Lower lobe of right lung (tissue), 2 donors: Measurements from ENCODE around the gene CCK. TPM values are rescaled to one million over a fixed set of nuclear protein-coding genes. Genes with fewer than 3 reads are reported as not detected.

Experiments used
- ATAC-seq, 2 donors: fragments of 200-7000 bp; cut with Tn5 transposase; one replicate each; pipeline ENCODE4 v1.9.1; 2020 to 2022; ENCODE audit warnings: mild to moderate bottlenecking in 2 of 2, moderate library complexity in 2 of 2
- DNase-seq: peaks from one replicate; pipeline ENCODE4 v3.0.0-alpha.2; 2020
- H3K27ac ChIP-seq: fragments of 200-600 bp; one replicate; pipeline ENCODE4 v1.8.0; 2022
- H3K27me3 ChIP-seq: fragments of 200-600 bp; one replicate; pipeline ENCODE4 v1.8.0; 2022; ENCODE audit warnings: low read depth
- H3K36me3 ChIP-seq: fragments of 200-600 bp; one replicate; pipeline ENCODE4 v1.8.0; 2022; ENCODE audit warnings: mild to moderate bottlenecking
- H3K4me1 ChIP-seq: fragments of 200-600 bp; one replicate; pipeline ENCODE4 v1.8.0; 2022
- H3K4me3 ChIP-seq: fragments of 200-600 bp; one replicate; pipeline ENCODE4 v1.8.0; 2022; ENCODE audit warnings: mild to moderate bottlenecking
- H3K9me3 ChIP-seq: fragments of 200-600 bp; one replicate; pipeline ENCODE4 v1.8.0; 2022
- intact Hi-C: fragments of 100-400 bp; cut with DNase I; formaldehyde crosslinking; loops from one replicate; pipeline ENCODE4 v1.11.0; 2022
- total RNA-seq: library from RNA; stranded (reverse); fragmentation: NEBNext Ultra II Directional; extraction: Animal tissue kit (Norgen Biotek cat#: 25700); gene quantifications from one replicate; pipeline ENCODE4 v1.2.1, GENCODE V29; 2021
- TF ChIP-seq, protein P1 (sequence below): fragments of 200-600 bp; IDR thresholded peaks from one replicate; pipeline ENCODE4 v1.8.0; 2022; ENCODE audit warnings: antibody characterized with exemption, mild to moderate bottlenecking
- donor health status: DM: no; HTN: yes; CAD: no; lungs with severe emphysema.

CCK gene
- total RNA-seq, 1 donor from 2014 or later = not detected

DNA sequence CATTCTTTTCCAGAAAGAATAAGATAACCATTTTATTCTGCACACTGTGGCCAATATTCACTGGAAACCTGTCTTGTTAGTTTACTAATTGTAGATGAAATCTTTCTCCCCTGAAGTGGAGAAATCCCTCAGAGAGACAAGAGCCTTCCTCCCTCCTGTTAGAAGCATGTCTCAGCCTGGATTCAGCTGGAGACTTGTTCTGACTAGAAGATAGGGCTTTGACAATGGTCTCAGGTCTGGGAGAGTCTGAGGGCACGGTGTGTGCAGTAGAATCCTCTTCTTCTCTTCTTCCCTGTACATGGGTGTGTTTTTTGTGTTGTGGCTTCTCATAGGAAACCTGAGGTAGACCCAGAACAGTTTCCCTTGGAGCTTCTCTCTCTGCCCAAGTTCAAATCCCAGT lies 19.9 kb downstream of the CCK start:
- Histone ChIP-seq H3K36me3 (no peaks in the 10 kb centered on the region), H3K9me3 (no peaks in the 10 kb centered on the region), H3K4me3 (no peak overlapping the region), H3K27ac (no peak overlapping the region), H3K27me3 (peaks cover 6% of the 10 kb centered on the region), H3K4me1 (no peaks in the 10 kb centered on the region)
- intact Hi-C loops = loop anchor here (5.0 kb wide), 1 partner anchor 196 kb away; no protein-coding TSS in a partner anchor
- no peak for DNase-seq
- ATAC-seq = no peak
- TF ChIP-seq, protein P1, sequence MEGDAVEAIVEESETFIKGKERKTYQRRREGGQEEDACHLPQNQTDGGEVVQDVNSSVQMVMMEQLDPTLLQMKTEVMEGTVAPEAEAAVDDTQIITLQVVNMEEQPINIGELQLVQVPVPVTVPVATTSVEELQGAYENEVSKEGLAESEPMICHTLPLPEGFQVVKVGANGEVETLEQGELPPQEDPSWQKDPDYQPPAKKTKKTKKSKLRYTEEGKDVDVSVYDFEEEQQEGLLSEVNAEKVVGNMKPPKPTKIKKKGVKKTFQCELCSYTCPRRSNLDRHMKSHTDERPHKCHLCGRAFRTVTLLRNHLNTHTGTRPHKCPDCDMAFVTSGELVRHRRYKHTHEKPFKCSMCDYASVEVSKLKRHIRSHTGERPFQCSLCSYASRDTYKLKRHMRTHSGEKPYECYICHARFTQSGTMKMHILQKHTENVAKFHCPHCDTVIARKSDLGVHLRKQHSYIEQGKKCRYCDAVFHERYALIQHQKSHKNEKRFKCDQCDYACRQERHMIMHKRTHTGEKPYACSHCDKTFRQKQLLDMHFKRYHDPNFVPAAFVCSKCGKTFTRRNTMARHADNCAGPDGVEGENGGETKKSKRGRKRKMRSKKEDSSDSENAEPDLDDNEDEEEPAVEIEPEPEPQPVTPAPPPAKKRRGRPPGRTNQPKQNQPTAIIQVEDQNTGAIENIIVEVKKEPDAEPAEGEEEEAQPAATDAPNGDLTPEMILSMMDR = no peak

DNA sequence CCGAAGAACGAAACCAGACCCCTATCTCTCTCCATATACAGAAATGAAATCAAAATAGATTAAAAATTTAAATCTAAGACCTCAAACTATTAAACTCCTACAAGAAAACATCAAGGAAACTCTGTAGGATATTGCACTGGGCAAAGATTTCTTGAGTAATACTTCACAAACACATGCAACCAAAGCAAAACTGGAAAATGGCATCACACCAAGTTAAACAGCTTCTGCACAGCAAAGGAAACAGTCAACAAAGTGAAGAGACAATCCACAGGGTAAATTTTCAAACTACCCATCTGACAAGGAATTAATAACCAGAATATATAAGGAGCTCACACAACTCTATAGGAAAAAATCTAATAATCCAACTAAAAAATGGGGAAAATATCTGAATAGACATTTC lies 29.4 kb downstream of the CCK start:
- Histone ChIP-seq H3K9me3 (peaks cover 7% of the 10 kb centered on the region), H3K27me3 (no peaks in the 10 kb centered on the region), H3K36me3 (no peaks in the 10 kb centered on the region), H3K27ac (no peak overlapping the region), H3K4me3 (no peak overlapping the region), H3K4me1 (no peaks in the 10 kb centered on the region)
- DNase-seq = no peak
- intact Hi-C loops = no loop called here
- no peak for ATAC-seq
- TF ChIP-seq, protein P1 = no peak

DNA sequence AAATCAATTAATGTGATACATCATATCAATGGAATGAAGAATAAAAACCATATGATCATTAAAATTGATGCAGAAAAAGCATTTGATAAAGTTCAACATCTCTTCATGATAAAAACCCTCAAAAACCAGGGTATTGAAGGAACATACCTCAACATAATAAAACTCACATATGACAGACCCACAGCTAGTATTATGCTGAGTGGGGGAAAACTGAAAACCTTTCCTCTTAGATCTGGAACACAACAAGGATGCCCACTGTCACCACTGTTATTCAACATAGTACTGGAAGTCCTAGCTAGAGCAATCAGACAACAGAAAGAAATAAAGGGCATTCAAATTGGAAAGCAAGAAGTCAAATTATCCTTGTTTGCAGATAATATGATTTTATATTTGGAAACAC lies 30.5 kb downstream of the CCK start:
- Histone ChIP-seq H3K27ac (no peak overlapping the region), H3K27me3 (no peaks in the 10 kb centered on the region), H3K9me3 (peaks cover 7% of the 10 kb centered on the region), H3K36me3 (no peaks in the 10 kb centered on the region), H3K4me3 (no peak overlapping the region), H3K4me1 (no peaks in the 10 kb centered on the region)
- intact Hi-C loops = no loop called here
- ATAC-seq (no peak), DNase-seq (no peak)
- TF ChIP-seq, protein P1 = no peak

DNA sequence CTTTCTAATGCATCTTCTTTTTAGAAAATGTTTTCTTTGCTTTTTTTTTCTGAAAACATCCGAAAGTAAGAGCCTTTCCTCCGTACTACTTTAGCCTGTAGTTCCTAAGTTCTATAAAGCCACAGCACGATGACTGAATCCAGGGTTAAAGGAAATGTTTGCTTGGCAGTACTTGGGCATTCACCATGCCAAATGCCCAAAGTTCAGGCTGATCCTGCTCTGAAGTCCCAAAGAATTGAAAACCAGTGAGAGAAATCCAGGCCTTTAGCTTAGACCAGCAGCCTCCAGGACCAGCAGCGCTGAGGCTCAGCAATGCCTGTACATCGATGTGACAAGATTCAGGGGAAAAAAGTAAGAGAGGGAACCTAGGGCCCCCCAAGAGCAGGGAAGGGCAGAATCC lies 35.1 kb downstream of the CCK start:
- DNase-seq (no peak), ATAC-seq (no peak)
- TF ChIP-seq, protein P1 = no peak
- Histone ChIP-seq H3K27me3 (no peaks in the 10 kb centered on the region), H3K4me1 (no peaks in the 10 kb centered on the region), H3K9me3 (no peaks in the 10 kb centered on the region), H3K36me3 (no peaks in the 10 kb centered on the region), H3K4me3 (no peak overlapping the region), H3K27ac (no peak overlapping the region)
- intact Hi-C loops = no loop called here

DNA sequence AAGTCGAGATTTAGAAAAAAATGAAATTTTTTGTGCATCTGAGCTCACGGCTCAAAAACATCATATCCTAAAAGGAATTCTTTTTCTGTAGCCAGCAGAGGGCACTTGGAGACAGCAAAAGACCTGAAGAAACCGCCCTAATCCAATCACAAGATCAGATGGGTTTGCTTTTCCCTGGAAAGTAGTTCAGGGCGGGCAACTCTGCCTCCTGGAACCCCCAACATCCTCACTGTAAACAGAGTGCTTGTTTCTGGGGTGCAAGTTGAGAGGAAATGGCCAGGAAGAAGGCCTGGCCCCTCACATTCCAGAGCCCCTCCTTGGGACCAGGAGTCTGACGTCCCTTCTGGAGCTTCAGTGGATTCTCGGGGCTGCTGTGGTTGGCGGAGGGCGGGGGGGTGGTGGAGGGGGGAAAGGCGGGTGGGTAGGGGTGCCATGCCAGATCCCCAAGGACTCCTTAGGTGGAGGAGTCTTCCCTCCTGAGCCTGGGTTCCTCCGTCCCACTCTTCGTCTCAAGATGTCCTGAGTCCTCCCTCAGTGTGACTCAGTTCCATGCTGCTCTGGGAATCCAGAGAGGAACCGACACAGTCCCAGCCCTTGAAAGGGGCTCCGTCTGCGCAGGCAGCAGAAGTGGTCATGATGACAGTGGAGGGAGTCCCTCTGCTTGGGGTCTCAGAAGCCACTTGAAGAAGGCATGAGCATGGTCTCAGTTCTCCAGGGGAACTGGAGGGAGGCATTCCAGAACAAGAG lies 35.9 kb downstream of the CCK start:
- no peaks in the 10 kb centered on the region for H3K27me3 ChIP-seq
- no peak overlapping the region for H3K27ac ChIP-seq
- H3K9me3 ChIP-seq = no peaks in the 10 kb centered on the region
- no peaks in the 10 kb centered on the region for H3K4me1 ChIP-seq
- no peak overlapping the region for H3K4me3 ChIP-seq
- no peak for DNase-seq
- peaks cover 7% of the 10 kb centered on the region for H3K36me3 ChIP-seq
- peak in 1 of 2 donors; percentile 18 for ATAC-seq
- intact Hi-C loops = no loop called here
- TF ChIP-seq, protein P1 = peak; percentile 48
